ENCODE data around the gene ZBTB7C.

DNA sequence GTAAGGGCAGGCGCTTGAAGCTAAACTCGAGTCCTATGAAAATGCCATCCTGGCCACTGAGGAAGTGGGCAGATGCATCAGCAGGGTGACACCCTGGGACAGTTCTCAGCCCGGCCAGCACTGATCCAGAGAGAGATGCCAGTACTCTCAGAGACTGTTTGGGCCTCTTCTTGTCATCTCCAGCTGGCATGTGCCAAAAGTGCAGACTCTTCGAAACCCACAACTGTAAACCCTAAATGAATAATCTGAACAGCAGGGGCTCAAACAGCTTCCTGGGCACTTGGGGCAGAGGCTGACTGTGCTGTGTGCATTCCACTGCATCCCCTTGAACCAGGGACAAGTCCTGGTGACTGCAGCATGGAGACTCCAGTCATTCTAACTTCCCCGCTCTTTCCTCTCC, 274.6 kb downstream of the ZBTB7C start:
- TF ChIP-seq FOXA1 (IDR thresholded peaks at IDR 0.05), result no peak
- no peak for TF ChIP-seq GABPA (IDR thresholded peaks at IDR 0.05 in 1 of 2, conservative IDR thresholded peaks at IDR 0.05 in 1 of 2)
- TF ChIP-seq, protein P1, sequence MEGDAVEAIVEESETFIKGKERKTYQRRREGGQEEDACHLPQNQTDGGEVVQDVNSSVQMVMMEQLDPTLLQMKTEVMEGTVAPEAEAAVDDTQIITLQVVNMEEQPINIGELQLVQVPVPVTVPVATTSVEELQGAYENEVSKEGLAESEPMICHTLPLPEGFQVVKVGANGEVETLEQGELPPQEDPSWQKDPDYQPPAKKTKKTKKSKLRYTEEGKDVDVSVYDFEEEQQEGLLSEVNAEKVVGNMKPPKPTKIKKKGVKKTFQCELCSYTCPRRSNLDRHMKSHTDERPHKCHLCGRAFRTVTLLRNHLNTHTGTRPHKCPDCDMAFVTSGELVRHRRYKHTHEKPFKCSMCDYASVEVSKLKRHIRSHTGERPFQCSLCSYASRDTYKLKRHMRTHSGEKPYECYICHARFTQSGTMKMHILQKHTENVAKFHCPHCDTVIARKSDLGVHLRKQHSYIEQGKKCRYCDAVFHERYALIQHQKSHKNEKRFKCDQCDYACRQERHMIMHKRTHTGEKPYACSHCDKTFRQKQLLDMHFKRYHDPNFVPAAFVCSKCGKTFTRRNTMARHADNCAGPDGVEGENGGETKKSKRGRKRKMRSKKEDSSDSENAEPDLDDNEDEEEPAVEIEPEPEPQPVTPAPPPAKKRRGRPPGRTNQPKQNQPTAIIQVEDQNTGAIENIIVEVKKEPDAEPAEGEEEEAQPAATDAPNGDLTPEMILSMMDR (IDR thresholded peaks at IDR 0.05; ENCODE audit: low read depth, low read length, missing input control), result no peak
- no peak for TF ChIP-seq TAF1 (conservative IDR thresholded peaks at IDR 0.05)
- TF ChIP-seq, protein P2, sequence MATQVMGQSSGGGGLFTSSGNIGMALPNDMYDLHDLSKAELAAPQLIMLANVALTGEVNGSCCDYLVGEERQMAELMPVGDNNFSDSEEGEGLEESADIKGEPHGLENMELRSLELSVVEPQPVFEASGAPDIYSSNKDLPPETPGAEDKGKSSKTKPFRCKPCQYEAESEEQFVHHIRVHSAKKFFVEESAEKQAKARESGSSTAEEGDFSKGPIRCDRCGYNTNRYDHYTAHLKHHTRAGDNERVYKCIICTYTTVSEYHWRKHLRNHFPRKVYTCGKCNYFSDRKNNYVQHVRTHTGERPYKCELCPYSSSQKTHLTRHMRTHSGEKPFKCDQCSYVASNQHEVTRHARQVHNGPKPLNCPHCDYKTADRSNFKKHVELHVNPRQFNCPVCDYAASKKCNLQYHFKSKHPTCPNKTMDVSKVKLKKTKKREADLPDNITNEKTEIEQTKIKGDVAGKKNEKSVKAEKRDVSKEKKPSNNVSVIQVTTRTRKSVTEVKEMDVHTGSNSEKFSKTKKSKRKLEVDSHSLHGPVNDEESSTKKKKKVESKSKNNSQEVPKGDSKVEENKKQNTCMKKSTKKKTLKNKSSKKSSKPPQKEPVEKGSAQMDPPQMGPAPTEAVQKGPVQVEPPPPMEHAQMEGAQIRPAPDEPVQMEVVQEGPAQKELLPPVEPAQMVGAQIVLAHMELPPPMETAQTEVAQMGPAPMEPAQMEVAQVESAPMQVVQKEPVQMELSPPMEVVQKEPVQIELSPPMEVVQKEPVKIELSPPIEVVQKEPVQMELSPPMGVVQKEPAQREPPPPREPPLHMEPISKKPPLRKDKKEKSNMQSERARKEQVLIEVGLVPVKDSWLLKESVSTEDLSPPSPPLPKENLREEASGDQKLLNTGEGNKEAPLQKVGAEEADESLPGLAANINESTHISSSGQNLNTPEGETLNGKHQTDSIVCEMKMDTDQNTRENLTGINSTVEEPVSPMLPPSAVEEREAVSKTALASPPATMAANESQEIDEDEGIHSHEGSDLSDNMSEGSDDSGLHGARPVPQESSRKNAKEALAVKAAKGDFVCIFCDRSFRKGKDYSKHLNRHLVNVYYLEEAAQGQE (IDR thresholded peaks at IDR 0.05), result no peak
- TF ChIP-seq, protein P3, sequence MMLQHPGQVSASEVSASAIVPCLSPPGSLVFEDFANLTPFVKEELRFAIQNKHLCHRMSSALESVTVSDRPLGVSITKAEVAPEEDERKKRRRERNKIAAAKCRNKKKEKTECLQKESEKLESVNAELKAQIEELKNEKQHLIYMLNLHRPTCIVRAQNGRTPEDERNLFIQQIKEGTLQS (IDR thresholded peaks at IDR 0.05), result no peak
- no peak for TF ChIP-seq EGR1 (IDR thresholded peaks at IDR 0.05; ENCODE audit: low read depth in 2 of 2)
- TF ChIP-seq FOXA2 (IDR thresholded peaks at IDR 0.05), result no peak
- TF ChIP-seq YY1 (IDR thresholded peaks at IDR 0.05), result no peak
- TF ChIP-seq RAD21 (IDR thresholded peaks at IDR 0.05), result no peak

All from liver (tissue), 3 donors.